NCI-H2081 (cell line): ENCODE data around the gene DCK.

Experiments
- DNase-seq, 2 experiments: peaks; one replicate each; lab custom pipeline; 2025; lab: John Stamatoyannopoulos, UW

The DCK gene

DNA sequence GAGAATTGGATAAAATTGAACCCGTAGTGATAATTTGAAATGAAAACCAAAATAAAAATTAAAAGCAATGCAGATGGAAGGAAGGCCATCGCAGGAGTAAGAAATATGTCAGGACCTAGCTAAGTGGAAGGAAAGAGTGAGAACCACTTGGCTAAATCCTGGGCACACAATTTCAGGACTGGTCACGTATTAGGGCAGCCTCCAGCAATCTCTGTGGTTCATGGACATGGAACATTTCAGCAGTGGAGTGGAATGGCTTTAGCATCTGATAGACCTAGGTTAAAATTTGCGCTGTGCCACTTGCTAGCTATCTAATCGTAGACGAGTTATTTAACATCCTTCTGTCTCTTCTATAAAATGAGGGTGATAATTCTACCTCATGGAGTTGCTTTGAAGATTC lies 71.1 kb downstream of the DCK start:
- DNase-seq = no peak

DNA sequence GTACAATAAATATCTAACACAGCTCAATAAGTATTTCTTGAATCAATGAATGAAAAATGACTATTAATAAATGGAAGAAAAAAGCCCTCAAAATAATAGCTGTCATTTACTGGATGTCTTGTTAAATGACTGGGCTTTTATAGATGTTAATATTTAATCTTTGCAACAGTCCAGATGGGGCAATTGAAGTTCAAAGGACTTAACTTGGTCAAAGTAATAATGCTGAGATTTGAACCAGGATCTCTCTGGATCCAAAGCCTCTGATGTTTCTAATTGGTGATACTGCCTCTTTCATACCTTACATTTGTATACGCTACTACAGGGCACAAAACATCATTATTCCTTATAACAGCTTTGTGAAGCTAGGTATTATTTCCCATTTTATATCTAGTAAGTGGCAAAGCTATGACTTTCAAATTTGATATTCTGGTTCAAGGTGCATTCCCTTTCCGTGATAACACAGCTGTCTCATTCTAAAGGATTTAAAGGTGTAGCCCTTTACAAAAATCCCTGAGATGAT lies 72.6 kb downstream of the DCK start:
- DNase-seq = no peak

DNA sequence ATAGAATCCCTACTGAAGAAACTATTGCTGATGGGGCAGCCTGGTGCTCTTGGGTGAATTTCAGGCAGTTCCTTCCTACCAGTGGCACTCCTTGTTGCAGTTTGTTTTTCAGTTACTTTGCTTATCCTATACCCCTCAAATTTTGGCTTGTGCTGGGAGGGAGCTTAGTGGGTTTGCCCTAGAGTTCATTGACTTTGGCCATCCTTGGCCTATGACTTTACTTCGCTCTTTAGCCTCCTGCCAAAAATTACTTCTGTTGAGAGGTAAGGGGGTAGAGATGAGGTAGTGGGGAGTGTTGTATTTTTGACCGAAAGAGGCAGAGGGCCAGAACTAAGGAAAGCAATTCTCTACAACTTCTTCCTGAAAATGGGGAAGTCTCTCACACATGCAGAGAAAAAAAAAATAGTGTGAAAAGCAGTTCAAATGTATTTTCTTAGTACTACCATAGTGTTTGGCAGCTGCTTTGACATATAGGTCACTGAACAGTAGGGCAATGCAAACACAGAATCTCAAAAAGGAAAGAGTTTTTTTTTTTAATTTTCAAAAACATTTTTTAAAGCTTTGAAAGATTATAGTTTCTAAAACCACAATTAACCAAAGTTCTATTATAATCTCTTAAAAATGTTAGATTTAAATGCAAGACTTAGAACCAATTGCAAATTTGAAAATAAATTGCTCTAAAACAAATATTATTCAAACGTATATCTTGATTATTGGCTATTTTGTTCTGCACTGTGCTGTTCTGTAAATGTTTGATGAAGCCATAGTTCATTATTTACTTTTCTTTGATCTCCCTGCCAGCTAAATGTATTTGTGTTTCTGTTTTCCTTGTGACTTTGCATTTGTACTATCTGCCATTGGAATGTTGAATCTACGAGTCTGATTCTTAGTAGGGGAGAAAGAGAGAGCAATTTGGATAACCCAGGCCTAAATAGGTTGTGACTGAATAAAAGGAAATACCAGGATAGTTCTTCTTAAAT lies 73.6 kb downstream of the DCK start:
- no peak for DNase-seq

DNA sequence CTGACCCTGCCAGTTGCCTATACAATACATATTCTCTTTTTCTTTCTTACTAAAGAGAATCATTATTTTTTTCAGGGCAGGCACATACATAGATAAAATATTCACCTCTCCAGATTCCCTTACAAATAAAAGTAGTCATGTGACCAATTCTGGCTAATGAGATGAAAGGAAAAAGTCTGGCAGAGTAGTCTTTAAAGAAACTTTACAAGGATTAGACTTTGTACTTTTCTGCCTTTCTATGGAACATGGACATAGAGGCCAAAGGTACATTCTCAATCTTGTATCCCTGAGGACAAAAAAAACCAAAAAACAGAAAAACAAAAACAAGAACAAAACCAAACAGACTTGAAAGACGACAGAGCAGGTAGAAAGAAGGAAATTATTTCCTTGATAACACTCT lies 75.6 kb downstream of the DCK start:
- DNase-seq = no peak

DNA sequence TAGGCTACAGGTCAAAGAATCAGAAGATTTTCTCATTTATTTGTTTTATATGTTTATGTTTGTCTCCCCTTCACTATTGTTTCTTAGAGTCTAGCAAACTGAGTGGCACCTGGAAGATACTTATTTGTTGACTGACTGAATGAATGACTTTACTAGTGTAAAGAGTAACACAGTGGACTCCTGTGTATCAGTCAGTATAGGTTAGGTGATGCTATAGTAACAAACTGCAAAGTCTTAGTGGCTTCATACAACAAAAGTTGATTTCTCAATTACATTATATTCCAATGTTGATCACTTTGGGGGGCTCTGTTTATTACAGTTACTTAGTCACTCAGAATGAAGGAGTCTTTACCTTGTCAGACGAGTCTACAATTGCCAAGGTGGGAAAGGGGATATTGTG lies 76.6 kb downstream of the DCK start:
- DNase-seq = no peak

DNA sequence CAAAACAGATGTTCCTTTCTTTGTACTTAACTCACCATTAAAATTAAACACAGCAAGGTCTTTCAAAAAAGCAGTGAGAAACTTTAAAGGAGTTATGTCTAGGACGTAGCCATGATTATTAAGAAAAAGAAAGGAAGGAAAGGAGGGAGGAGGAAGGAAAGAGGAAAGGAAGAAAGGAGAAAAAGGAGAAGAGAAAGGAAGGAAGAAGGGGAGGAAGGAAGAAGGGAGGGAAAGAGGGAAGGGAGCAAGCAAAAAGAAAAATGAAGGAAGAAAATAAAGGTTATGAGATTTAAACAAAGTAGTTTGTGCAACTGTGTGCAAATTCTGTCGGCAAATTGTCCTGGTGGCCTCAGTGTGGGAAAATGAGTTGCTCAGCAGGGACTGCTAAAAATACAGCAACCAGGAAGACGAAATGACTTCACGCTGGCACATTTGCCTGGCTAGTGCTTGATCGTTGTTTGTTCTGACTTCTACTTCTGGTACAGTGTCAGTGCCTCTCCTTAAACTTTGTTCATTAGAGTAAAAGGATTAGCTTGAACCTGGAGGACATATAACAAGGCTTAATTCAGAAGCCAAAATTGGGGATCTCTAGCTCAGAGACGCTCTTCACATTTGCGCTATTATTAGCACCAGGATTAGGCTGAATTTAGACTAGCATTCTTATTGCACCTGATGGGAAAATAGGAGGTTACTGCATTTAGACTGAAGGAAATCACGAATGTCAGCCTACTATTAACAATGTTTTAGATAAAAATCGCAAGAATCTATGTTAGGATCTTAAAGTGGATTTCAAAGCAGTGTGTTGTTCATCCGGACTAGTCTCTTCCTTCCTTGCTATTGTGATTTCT lies 81.2 kb downstream of the DCK start:
- no peak for DNase-seq
